GM10847 (cell line): Measurements from ENCODE around the gene TCF3.

ENCODE experiments used
- POLR2A ChIP-seq: IDR thresholded peaks from 2 replicates; pipeline ENCODE4 v1.6.1; 2011; ENCODE audit not compliant: insufficient read length; ENCODE audit errors: extremely low read depth

The TCF3 gene

DNA sequence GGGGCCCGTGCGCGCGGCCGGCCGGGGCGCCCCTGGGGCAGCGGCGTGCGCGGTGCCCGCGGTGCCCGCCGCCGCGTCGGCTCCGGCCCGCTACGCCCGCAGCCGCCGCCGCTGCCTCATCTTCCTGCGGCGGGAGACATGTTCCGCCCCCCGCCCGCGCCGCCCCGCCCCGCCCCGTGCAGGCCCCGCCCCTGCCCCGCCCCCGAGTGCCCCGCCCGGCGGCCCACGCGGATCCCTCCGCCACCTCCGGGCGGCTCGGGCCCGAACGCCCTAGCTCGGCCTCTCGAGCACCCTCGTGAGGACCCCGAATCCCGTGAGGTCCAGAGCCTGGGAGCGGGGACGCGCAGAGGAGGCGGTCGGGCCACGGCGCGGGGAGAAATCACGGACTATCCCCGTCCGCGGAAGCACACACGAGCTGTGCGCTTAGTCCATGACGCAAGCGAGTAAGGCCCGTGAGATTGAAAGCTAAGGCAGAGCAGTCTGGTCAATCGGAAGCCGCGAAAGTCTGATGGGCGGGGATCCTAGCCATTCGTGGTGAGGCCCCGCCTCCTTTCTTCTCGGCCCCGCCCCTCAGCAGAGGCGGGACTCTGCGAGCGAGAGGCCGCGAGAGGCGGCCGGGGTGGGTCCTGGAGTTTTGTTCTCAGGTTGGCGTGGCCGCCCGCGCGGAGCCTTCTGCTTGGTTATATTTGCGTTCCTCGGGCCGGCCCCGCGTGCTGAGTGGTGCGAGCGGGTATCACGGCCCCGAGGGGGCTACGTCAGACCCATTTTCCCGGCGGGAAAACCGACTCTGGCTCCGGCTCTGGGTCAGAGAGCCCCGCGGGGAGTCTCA lies at the start of gene TCF3:
TCF3 (minus strand) TSS at position 145 of the 829 bp plus-strand sequence. CDS start 2,367 bp downstream, outside the sequence.
- TF ChIP-seq POLR2A, result peak; percentile 52

GRCh38 chr19:1700733-1701663 lies 48.6 kb upstream of the TCF3 start:
- TF ChIP-seq POLR2A, result no peak

DNA sequence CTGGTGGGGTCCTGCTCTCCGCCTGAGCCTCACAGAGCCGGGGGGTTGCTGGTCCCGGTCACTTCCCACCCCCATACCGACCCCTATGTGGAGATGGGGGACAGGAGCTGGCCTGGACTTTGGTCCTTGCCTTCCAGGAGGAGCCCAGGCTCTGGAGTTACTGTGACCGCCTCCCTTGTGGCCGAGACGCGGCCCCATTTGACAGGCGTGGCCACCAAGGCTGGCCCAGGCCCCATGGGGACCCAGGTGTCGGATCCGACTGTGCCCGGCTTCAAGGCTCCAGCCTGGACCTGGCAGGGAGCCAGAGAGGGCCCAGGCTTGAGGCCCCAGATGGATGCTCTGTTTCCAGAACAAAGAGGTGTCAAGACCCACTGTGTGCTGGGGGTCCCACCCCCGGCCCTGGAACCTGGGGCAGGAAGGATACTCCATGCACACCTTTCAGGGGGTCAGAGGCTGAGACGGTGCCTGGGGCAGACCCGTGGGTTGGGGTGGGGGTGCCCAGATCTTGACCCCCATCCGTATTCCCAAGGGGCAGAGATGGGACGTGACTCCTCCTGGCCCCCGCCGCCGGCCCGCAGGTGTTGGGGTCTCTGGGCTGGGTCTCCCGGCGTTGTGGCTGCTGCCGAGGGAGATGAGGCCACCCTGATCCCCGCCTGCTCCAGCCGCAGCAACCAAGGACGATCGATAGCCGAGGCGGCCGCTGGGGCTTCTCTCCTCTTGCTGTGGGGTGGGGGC lies 47.8 kb upstream of the TCF3 start:
- TF ChIP-seq POLR2A, result no peak

GRCh38 chr19:1699386-1699785 lies 47.0 kb upstream of the TCF3 start:
- TF ChIP-seq POLR2A, result no peak

DNA sequence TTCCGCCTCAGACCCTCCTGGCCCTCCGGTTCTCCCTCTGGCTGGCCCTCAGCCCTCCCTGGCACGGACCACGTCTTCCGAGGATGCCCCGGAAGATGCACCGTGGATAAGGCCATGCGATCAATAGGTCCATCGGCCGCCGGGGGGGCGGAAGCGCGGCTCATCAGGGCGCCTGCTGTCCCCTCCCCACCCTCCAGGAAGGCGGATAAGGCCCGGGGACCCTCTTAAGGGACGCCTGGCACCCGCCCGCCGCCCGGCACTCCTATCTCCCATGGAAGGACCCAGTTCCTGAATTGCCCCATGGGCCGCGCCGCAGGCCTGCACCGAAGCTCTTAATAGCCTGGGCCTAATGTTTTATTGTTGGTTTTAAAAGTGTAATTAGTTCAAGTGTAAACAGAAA lies 46.2 kb upstream of the TCF3 start:
- TF ChIP-seq POLR2A, result no peak

DNA sequence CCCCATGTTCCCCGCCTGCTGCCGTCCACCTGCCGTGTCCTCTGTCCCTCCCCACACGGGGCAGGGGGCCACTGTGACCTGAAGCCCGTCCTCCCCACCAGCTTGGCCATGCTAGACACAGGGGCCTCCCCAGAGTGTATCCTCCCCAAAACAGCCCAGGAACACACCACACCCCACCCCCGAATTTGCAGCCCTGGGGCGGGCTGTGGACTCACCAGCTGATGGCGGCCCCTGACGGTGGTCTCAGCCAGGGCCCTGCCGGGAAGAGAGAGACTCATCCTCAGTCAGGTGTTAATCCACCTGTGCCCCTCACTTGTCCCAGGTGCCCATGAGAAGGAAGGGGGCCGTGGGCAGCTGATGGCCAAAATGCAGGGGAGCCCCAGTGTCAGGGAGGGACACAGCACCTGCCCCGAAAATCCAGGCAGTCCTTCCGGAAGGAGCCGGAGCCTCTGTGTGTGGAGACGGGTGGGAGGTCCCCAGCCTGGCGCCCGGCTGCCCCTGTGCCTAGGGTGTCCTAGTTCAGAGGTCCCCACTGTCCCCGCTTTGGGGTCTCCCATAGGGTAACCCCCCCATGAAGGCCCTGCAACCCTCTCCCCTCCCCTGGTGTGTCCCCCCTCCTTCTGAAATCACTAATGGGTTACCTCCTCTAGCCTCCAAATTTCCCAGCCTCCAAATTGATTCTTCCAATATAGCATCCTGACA lies 39.3 kb upstream of the TCF3 start:
- no peak for TF ChIP-seq POLR2A

DNA sequence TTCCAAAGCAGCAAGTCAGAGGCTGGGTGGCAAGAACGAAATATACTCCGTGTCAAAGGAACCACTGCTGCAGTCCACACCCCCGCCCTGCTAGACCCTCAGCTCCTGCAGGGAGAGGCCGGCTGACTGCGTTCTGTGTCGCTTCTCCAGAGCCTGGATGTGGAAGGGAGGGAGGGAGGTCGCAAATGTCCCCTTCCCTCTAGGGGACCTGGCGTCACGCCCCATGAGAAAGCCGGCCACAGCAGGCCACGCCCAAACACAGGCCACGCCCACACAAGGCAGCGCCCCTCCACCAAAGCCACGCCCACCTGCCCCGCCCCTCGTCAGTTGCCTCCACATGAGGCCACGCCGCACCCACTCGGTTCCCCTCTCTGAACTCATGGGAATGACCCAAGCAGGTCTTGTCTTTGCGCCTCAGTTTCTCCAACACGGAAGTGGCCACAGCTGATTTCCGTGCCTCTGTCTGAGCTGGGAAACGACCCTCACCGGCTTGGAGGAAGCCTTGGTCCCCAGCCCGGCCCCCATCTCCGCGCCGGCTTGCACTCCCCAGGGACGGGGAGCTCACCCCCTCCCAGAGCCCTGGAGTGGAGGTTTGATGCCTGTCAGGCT lies 38.4 kb upstream of the TCF3 start:
- TF ChIP-seq POLR2A, result no peak

GRCh38 chr19:1685046-1685445 lies 32.6 kb upstream of the TCF3 start:
- TF ChIP-seq POLR2A, result no peak

- no peak for TF ChIP-seq POLR2A
Measured at GRCh38 chr19:1684573-1684912, 32.1 kb upstream of the TCF3 start.

GRCh38 chr19:1683869-1684572 lies 31.6 kb upstream of the TCF3 start:
- no peak for TF ChIP-seq POLR2A

DNA sequence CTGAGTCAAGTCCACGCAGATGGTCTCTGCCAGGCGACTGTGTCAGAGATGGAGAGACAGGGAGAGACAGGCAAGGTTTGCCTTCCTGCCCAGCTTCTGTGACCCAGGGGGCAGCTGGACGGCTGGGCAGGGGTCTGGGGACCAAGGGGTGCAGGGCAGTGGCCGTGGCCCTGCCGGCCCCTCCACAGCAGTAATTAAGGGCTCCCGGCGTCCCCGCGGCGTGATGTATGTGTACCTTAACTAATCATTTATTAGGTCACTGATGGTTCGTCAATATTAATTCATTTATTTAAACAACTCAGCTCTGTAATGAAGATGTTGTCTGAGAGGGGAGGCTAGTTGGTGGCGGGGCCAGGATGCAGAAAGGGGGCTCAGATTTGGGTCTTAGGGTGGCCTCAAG lies 28.6 kb upstream of the TCF3 start:
- TF ChIP-seq POLR2A, result no peak

GRCh38 chr19:1678073-1678472 lies 25.7 kb upstream of the TCF3 start:
- TF ChIP-seq POLR2A, result no peak

- TF ChIP-seq POLR2A, result no peak
Measured at GRCh38 chr19:1676351-1677266, 24.2 kb upstream of the TCF3 start.
